SK-N-SH (cell line): ENCODE results near the gene TBXAS1. TPM values are rescaled to one million over a fixed set of nuclear protein-coding genes. Genes with fewer than 3 reads are reported as not detected.

Source experiments
- CTCF ChIA-PET: fragments of 300-600, 350-600 bp; formaldehyde crosslinking; extraction: SDS; loops from one replicate; lab custom pipeline; 2021; lab: Yijun Ruan, JAX
- POLR2A ChIA-PET: fragments of 350-600 bp; sonication (Branson Sonifier 250); formaldehyde crosslinking; extraction: SDS; loops from one replicate; lab custom pipeline; 2020; ENCODE audit warnings: antibody characterized with exemption, inconsistent platforms; lab: Yijun Ruan, JAX
- DNase-seq: peaks from one replicate; pipeline ENCODE4 v3.0.0; 2012
- H2AFZ ChIP-seq: fragments of 200-600 bp; sonication (generic); 2 replicates; pipeline ENCODE4 v1.8.1; 2016; ENCODE audit warnings: antibody characterized with exemption, mild to moderate bottlenecking, low read depth
- H3F3A ChIP-seq: fragments of 200-600 bp; sonication (generic); replicated peaks from 2 replicates; pipeline ENCODE3; 2016; ENCODE audit warnings: antibody characterized with exemption, mild to moderate bottlenecking; ENCODE audit not compliant: insufficient read depth
- H3K27ac ChIP-seq, 2 experiments: fragments of 200-500 bp in 1 of 2; fragments of 200-600 bp in 1 of 2; sonication (Bioruptor generic) in 1 of 2; sonication (generic), shearing (Covaris generic) in 1 of 2; 2 replicates each; pipeline versions ENCODE4 v1.5.1 to v1.6.1; 2014 to 2016; ENCODE audit warnings: low read depth in 2 of 2, inconsistent platforms in 1 of 2, low read length in 1 of 2, mild to moderate bottlenecking in 1 of 2, mixed read lengths in 1 of 2
- H3K27me3 ChIP-seq: fragments of 200-600 bp; sonication (generic), shearing (Covaris generic); 2 replicates; pipeline ENCODE4 v1.6.1; 2016; ENCODE audit warnings: mixed run types; ENCODE audit not compliant: insufficient read depth
- H3K36me3 ChIP-seq, 2 experiments: fragments of 200-500 bp in 1 of 2; fragments of 200-600 bp in 1 of 2; sonication (Bioruptor generic) in 1 of 2; sonication (generic) in 1 of 2; replicated peaks in 1 of 2; 2 replicates each; pipeline versions ENCODE3 to v1.5.1; 2014 to 2016; ENCODE audit warnings: low read length in 1 of 2, mild to moderate bottlenecking in 1 of 2; ENCODE audit not compliant: insufficient read depth in 2 of 2, control insufficient read depth in 1 of 2
- H3K4me1 ChIP-seq, 2 experiments: fragments of 200-500 bp in 1 of 2; fragments of 200-600 bp in 1 of 2; sonication (Bioruptor generic) in 1 of 2; sonication (generic), shearing (Covaris generic) in 1 of 2; 2 replicates each; pipeline versions ENCODE4 v1.5.1 to v1.6.1; 2014 to 2016; ENCODE audit warnings: low read depth in 1 of 2, low read length in 1 of 2, mixed run types in 1 of 2; ENCODE audit not compliant: insufficient read depth in 2 of 2, control insufficient read depth in 1 of 2
- H3K4me2 ChIP-seq: fragments of 200-600 bp; sonication (generic), shearing (Covaris generic); 2 replicates; pipeline ENCODE4 v1.6.1; 2017; ENCODE audit warnings: mixed run types
- H3K4me3 ChIP-seq, 2 experiments: fragments of 200-500 bp in 1 of 2; fragments of 200-600 bp in 1 of 2; sonication (Bioruptor generic) in 1 of 2; sonication (generic), shearing (Covaris generic) in 1 of 2; 2 replicates each; pipeline versions ENCODE4 v1.5.1 to v1.8.1; 2014 to 2016; ENCODE audit warnings: low read depth in 2 of 2, inconsistent platforms in 1 of 2, low read length in 1 of 2, mild to moderate bottlenecking in 1 of 2, mixed read lengths in 1 of 2, moderate library complexity in 1 of 2
- H3K79me2 ChIP-seq: fragments of 200-600 bp; sonication (generic); 2 replicates; pipeline ENCODE4 v1.8.1; 2017; ENCODE audit warnings: mild to moderate bottlenecking; ENCODE audit not compliant: insufficient read depth
- H3K9ac ChIP-seq: fragments of 200-600 bp; sonication (generic); 2 replicates; pipeline ENCODE4 v1.6.1; 2017; ENCODE audit warnings: mixed run types
- H3K9me2 ChIP-seq: fragments of 200-600 bp; sonication (generic); 2 replicates; pipeline ENCODE4 v1.6.1; 2017; ENCODE audit warnings: mixed run types
- H3K9me3 ChIP-seq: fragments of 200-600 bp; sonication (generic); 2 replicates; pipeline ENCODE4 v1.6.1; 2017; ENCODE audit warnings: mixed run types, mild to moderate bottlenecking, moderate library complexity
- H4K20me1 ChIP-seq: fragments of 200-600 bp; sonication (generic); 2 replicates; pipeline ENCODE4 v1.6.1; 2017; ENCODE audit warnings: mild to moderate bottlenecking, mixed run types; ENCODE audit not compliant: insufficient read depth
- EP300 ChIP-seq, 2 experiments: IDR thresholded peaks; 2 replicates each; pipeline versions ENCODE4 v1.4.0 to v1.6.1; 2012; ENCODE audit warnings: borderline replicate concordance in 1 of 2, low read depth in 1 of 2, low read length in 1 of 2
- FOXJ3 ChIP-seq: sonication (generic); formaldehyde crosslinking; IDR thresholded peaks from 2 replicates; pipeline ENCODE4 v1.5.1; 2020; ENCODE audit warnings: mild to moderate bottlenecking, missing genetic modification reagents
- FOXM1 ChIP-seq: IDR thresholded peaks from 2 replicates; pipeline ENCODE4 v1.4.0; 2012; ENCODE audit warnings: low read depth, mild to moderate bottlenecking
- IRF3 ChIP-seq: fragments of 150-350 bp; IDR thresholded peaks from 2 replicates; pipeline ENCODE4 v1.6.1; 2016; ENCODE audit warnings: mild to moderate bottlenecking, low read depth, low read length
- MXI1 ChIP-seq: IDR thresholded peaks from 2 replicates; pipeline ENCODE4 v1.6.1; 2012; ENCODE audit warnings: mild to moderate bottlenecking, low read depth, low read length, improper control_type of control experiment
- RAD21 ChIP-seq: IDR thresholded peaks from 2 replicates; pipeline ENCODE4 v1.6.1; 2012; ENCODE audit warnings: mild to moderate bottlenecking, low read length
- RFX5 ChIP-seq: IDR thresholded peaks from 2 replicates; pipeline ENCODE4 v1.6.1; 2012; ENCODE audit warnings: mild to moderate bottlenecking, improper control_type of control experiment, low read length
- TAF1 ChIP-seq: IDR thresholded peaks from 2 replicates; pipeline ENCODE4 v1.6.1; 2012; ENCODE audit warnings: low read depth, mild to moderate bottlenecking, low read length, moderate library complexity, borderline replicate concordance
- TCF12 ChIP-seq: IDR thresholded peaks from 2 replicates; pipeline ENCODE4 v1.4.0; 2012
- TEAD4 ChIP-seq: IDR thresholded peaks from 2 replicates; pipeline ENCODE4 v1.4.0; 2012; ENCODE audit warnings: mild to moderate bottlenecking, borderline replicate concordance; ENCODE audit not compliant: insufficient read depth
- USF1 ChIP-seq: IDR thresholded peaks from 2 replicates; pipeline ENCODE4 v1.4.0; 2012; ENCODE audit warnings: low read depth, borderline replicate concordance
- USF2 ChIP-seq: fragments of 150-350 bp; IDR thresholded peaks from 2 replicates; pipeline ENCODE4 v1.6.1; 2017; ENCODE audit warnings: antibody characterized with exemption, low read length, low read depth, borderline replicate concordance
- WGBS: methylation state at CpG from one replicate; pipeline ENCODE4 v1.1.6; 2017; ENCODE audit warnings: low lambda C conversion rate; 5-methylcytosine and 5-hydroxymethylcytosine counted together
- polyA plus RNA-seq, 3 experiments: library from polyadenylated mRNA; depleted of rRNA; stranded (reverse); fragments of >200 nt; gene quantifications; 2 replicates each; pipeline ENCODE4 v1.2.3, GENCODE V29; 2012
- TF ChIP-seq, protein P1 (sequence below): IDR thresholded peaks from 2 replicates; pipeline ENCODE4 v1.6.1; 2012; ENCODE audit warnings: mild to moderate bottlenecking, low read depth, low read length, moderate library complexity

Gene TBXAS1
- polyA plus RNA-seq, 1 of the 3 experiments (the other 2 are of a cell fraction), result 4.4 TPM

DNA sequence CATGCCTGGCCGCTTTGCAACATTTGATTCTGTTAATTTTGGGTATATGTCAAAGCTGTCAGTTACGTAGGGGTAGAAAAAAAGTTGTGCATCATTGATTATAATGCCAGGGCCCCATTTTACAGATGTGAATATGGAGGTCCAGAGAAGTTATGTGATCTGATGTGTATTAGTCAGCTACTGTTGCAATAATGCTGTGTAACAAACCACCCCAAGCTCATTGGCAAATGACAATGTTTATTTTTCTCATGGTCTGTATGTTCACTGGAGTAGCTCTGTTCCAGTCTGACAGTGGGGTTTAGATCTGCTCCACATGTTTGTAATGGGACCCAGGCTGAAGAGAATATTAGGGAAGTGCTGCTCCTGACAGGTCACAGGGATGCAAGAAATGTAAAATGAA is 19.2 kb downstream of the TBXAS1 start:
- Histone ChIP-seq H3K4me3 (no peak overlapping the region), H3K4me2 (no peak overlapping the region), H3K9ac (no peak overlapping the region), H3K9me2 (no peaks in the 10 kb centered on the region), H3K79me2 (no peaks in the 10 kb centered on the region), H3K4me1 (no peaks in the 10 kb centered on the region), H3F3A (no peaks in the 10 kb centered on the region), H4K20me1 (no peaks in the 10 kb centered on the region), H3K9me3 (no peaks in the 10 kb centered on the region), H2AFZ (no peak overlapping the region), H3K36me3 (no peaks in the 10 kb centered on the region), H3K27ac (no peak overlapping the region), H3K27me3 (no peaks in the 10 kb centered on the region; the same call in 1 of the 2 replicates)
- TF ChIP-seq RFX5, result no peak
- TF ChIP-seq FOXJ3 (CRISPR knock-in tag), result no peak
- no peak for TF ChIP-seq RAD21
- no peak for TF ChIP-seq USF2
- no peak for TF ChIP-seq FOXM1
- no peak for TF ChIP-seq TAF1
- no peak for TF ChIP-seq EP300 (IDR thresholded peaks at IDR 0.05; ENCODE audit: borderline replicate concordance in 1 of 2, low read depth in 1 of 2, low read length in 1 of 2)
- no peak for TF ChIP-seq MXI1
- TF ChIP-seq IRF3, result no peak
- no peak for TF ChIP-seq TCF12
- TF ChIP-seq, protein P1, sequence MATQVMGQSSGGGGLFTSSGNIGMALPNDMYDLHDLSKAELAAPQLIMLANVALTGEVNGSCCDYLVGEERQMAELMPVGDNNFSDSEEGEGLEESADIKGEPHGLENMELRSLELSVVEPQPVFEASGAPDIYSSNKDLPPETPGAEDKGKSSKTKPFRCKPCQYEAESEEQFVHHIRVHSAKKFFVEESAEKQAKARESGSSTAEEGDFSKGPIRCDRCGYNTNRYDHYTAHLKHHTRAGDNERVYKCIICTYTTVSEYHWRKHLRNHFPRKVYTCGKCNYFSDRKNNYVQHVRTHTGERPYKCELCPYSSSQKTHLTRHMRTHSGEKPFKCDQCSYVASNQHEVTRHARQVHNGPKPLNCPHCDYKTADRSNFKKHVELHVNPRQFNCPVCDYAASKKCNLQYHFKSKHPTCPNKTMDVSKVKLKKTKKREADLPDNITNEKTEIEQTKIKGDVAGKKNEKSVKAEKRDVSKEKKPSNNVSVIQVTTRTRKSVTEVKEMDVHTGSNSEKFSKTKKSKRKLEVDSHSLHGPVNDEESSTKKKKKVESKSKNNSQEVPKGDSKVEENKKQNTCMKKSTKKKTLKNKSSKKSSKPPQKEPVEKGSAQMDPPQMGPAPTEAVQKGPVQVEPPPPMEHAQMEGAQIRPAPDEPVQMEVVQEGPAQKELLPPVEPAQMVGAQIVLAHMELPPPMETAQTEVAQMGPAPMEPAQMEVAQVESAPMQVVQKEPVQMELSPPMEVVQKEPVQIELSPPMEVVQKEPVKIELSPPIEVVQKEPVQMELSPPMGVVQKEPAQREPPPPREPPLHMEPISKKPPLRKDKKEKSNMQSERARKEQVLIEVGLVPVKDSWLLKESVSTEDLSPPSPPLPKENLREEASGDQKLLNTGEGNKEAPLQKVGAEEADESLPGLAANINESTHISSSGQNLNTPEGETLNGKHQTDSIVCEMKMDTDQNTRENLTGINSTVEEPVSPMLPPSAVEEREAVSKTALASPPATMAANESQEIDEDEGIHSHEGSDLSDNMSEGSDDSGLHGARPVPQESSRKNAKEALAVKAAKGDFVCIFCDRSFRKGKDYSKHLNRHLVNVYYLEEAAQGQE, result no peak
- TF ChIP-seq USF1, result no peak
- TF ChIP-seq TEAD4, result no peak
- ChIA-PET CTCF (interaction anchor here (1.1 kb wide), 1 partner anchor 8 kb away, joined by 3 read pairs; no protein-coding TSS in a partner anchor), POLR2A (no interaction called here)
- 50% methylated on average over 2 of the region's 2 CpGs for WGBS
- DNase-seq, result no peak
